SJCRH30 (cell line): Measurements from ENCODE around the gene CHGA. TPM values are rescaled to one million over a fixed set of nuclear protein-coding genes. Genes with fewer than 3 reads are reported as not detected.
A peak's percentile ranks its signal among the peaks of the same experiment; 100 is the strongest.

Experiments used
- DNase-seq, 2 experiments: peaks; one replicate each; pipeline ENCODE4 v3.0.0-alpha.2; 2015 to 2020
- H3K27ac ChIP-seq: fragments of 250-450 bp; sonication (Bioruptor Pico); 2 replicates; pipeline ENCODE4 v1.5.1; 2020; ENCODE audit warnings: mild to moderate bottlenecking, moderate library complexity
- H3K27me3 ChIP-seq: fragments of 250-450 bp; sonication (Bioruptor Pico); 2 replicates; pipeline ENCODE4 v1.5.1; 2020; ENCODE audit warnings: mild to moderate bottlenecking, moderate library complexity
- H3K36me3 ChIP-seq: fragments of 250-450 bp; sonication (Bioruptor Pico); 2 replicates; pipeline ENCODE4 v1.5.1; 2020; ENCODE audit warnings: mild to moderate bottlenecking, moderate library complexity
- H3K4me1 ChIP-seq: fragments of 250-450 bp; sonication (Bioruptor Pico); 2 replicates; pipeline ENCODE4 v1.5.1; 2020; ENCODE audit warnings: mild to moderate bottlenecking, moderate library complexity
- H3K4me3 ChIP-seq: fragments of 250-450 bp; sonication (Bioruptor Pico); 2 replicates; pipeline ENCODE4 v1.5.1; 2020; ENCODE audit warnings: mild to moderate bottlenecking, moderate library complexity
- H3K9me3 ChIP-seq: fragments of 250-450 bp; sonication (Bioruptor Pico); replicated peaks from 2 replicates; pipeline ENCODE4 v1.5.1; 2020; ENCODE audit warnings: mild to moderate bottlenecking, moderate library complexity
- total RNA-seq: library from RNA; depleted of rRNA; stranded (reverse); fragments of >200 nt; shearing (Covaris generic); gene quantifications from 2 replicates; pipeline ENCODE4 v1.2.3, GENCODE V29; 2014

CHGA gene
- total RNA-seq, 1 experiment from 2014 or later = not detected

DNA sequence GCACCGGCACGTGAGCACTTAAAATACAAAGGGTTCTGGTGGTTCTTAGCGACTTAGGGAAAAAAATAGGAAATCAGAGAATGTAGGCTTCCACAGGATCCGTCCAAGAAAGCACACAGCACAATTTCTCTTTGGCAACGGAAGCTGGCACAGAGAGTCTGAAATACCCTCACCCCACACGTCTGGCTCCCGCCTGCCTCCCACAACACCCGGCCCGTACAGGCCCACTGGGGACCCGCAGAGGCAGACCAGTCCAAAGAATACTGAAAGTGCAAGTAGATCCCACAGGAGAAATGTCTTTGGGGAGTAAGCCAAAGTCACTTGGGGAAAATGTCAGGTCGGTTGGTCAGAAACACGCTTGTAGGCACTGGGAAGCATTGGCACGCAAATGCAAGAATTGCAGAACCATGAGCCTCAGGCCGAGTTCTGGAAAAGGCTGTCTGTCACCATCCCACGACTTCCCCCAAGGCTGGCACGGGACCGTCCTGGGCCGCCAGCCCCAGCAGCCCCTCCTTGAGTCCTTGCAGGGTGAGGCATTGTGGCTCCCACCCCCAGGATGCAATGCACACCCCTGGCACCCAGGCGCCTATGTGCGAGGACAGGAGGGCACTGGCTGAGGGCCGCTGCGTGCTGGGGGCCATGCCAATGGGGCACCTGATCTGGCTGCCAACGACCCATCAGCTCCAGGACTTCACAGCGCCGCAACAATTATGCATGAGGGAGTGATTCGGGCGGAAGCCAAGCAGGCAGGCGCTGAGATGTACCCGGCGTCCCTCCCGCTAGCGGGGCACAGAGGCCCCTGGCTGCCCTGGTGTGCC, 29.7 kb downstream of the CHGA start:
- Histone ChIP-seq H3K4me1 (peaks cover 14% of the 10 kb centered on the region), H3K9me3 (no peaks in the 10 kb centered on the region), H3K4me3 (no peak overlapping the region), H3K27me3 (no peaks in the 10 kb centered on the region), H3K36me3 (peaks cover 24% of the 10 kb centered on the region), H3K27ac (no peak overlapping the region)
- no peak for DNase-seq

- peaks cover 22% of the 10 kb centered on the region for H3K4me1 ChIP-seq
- no peak for DNase-seq
- no peaks in the 10 kb centered on the region for H3K9me3 ChIP-seq
- no peak overlapping the region for H3K27ac ChIP-seq
- no peaks in the 10 kb centered on the region for H3K27me3 ChIP-seq
- H3K36me3 ChIP-seq = peaks cover 25% of the 10 kb centered on the region
- no peak overlapping the region for H3K4me3 ChIP-seq
These were observed 30.6 kb downstream of the CHGA start for GRCh38 chr14:92953526-92953925.

DNA sequence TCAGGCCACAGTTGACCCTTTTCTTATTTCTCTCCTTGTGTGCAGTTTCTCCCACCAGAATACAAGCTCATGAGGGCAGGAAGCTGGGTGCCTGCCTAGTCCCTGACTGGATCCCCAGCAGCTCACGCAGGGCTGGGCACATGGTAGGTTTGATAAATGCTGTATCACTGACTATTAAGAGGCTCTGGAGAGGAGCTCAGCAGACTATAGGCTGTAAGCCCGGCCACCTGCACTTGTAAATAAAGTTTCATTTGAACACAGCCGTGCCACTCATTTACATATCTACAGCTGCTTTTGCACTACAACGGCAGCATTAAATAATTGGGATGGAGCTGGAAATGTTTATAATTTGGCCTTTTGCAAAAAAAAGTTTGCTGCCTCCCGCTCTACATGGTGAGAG, 32.0 kb downstream of the CHGA start:
- Histone ChIP-seq H3K27ac (no peak overlapping the region), H3K4me1 (peaks cover 33% of the 10 kb centered on the region), H3K9me3 (no peaks in the 10 kb centered on the region), H3K36me3 (peaks cover 19% of the 10 kb centered on the region), H3K4me3 (no peak overlapping the region), H3K27me3 (no peaks in the 10 kb centered on the region)
- no peak for DNase-seq

DNA sequence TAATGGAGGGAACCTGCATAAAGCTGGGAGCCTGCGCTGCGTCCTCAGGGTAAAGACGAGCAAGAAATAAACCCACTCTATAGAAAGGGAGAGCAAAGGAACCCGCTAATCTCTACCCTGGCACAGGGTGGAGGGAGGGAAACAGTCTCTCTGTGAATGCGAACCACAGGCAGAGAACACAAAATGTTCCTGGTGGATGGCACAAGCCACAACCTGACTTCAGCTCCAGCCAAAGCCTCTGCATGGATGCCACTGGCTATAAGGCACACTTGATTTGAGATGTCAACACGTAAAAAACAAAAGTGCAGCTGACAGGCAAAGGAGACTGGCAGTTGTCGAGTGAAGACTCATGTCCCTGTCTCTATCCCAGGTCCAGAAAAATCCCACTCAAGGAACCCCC, 32.4 kb downstream of the CHGA start:
- Histone ChIP-seq H3K27me3 (no peaks in the 10 kb centered on the region), H3K27ac (no peak overlapping the region), H3K4me3 (no peak overlapping the region), H3K36me3 (peaks cover 19% of the 10 kb centered on the region), H3K9me3 (no peaks in the 10 kb centered on the region), H3K4me1 (peaks cover 38% of the 10 kb centered on the region)
- no peak for DNase-seq

GRCh38 chr14:92956961-92957360, 34.0 kb downstream of the CHGA start:
- Histone ChIP-seq H3K36me3 (peaks cover 11% of the 10 kb centered on the region), H3K27me3 (no peaks in the 10 kb centered on the region), H3K4me1 (peaks cover 53% of the 10 kb centered on the region), H3K4me3 (no peak overlapping the region), H3K9me3 (no peaks in the 10 kb centered on the region), H3K27ac (peak overlapping the region; percentile 24; the same call in 1 of the 2 replicates)
- DNase-seq = peak; percentile 70 to 78

- Histone ChIP-seq H3K4me1 (peaks cover 70% of the 10 kb centered on the region), H3K27me3 (no peaks in the 10 kb centered on the region), H3K36me3 (peaks cover 10% of the 10 kb centered on the region), H3K4me3 (no peak overlapping the region), H3K9me3 (no peaks in the 10 kb centered on the region), H3K27ac (peak overlapping the region; percentile 86)
- DNase-seq = no peak
These were observed 35.6 kb downstream of the CHGA start for GRCh38 chr14:92958373-92959188.

DNA sequence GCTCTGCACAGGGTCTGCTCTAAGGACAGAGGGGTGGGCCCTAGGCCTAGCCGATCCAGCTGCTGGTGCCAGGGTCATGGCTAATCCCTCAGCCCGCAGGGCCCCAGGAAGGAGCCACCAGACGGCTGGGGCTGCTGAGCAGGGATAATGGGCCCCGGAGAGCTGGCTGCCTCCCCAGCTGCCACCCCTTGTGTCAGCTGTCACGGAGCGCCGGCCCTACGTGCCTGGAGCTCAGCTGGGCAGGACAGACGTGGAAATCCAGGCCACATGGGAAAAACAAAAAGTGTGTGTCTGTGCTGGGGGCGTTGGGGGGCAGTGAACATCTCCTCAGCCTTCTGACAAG, 36.2 kb downstream of the CHGA start:
- DNase-seq = peak; percentile 96 to 97
- peaks cover 10% of the 10 kb centered on the region for H3K36me3 ChIP-seq
- peak overlapping the region; percentile 86 for H3K27ac ChIP-seq
- H3K27me3 ChIP-seq = no peaks in the 10 kb centered on the region
- H3K4me1 ChIP-seq = peaks cover 75% of the 10 kb centered on the region
- H3K4me3 ChIP-seq = no peak overlapping the region
- no peaks in the 10 kb centered on the region for H3K9me3 ChIP-seq

GRCh38 chr14:92959761-92960680, 37.1 kb downstream of the CHGA start:
- DNase-seq = no peak
- Histone ChIP-seq H3K9me3 (no peaks in the 10 kb centered on the region), H3K4me3 (no peak overlapping the region), H3K27me3 (no peaks in the 10 kb centered on the region), H3K27ac (peak overlapping the region; percentile 86), H3K36me3 (peaks cover 10% of the 10 kb centered on the region; the same call in 1 of the 2 replicates), H3K4me1 (peaks cover 84% of the 10 kb centered on the region)

GRCh38 chr14:92960706-92961566, 38.0 kb downstream of the CHGA start:
- H3K4me1 ChIP-seq = peaks cover 90% of the 10 kb centered on the region
- H3K36me3 ChIP-seq = peaks cover 11% of the 10 kb centered on the region
- no peaks in the 10 kb centered on the region for H3K9me3 ChIP-seq
- no peak overlapping the region for H3K4me3 ChIP-seq
- no peaks in the 10 kb centered on the region for H3K27me3 ChIP-seq
- peak overlapping the region; percentile 86 for H3K27ac ChIP-seq
- DNase-seq = no peak

- H3K27ac ChIP-seq = peak overlapping the region; percentile 86
- no peak for DNase-seq
These were observed 38.6 kb downstream of the CHGA start for GRCh38 chr14:92961567-92961855.

DNA sequence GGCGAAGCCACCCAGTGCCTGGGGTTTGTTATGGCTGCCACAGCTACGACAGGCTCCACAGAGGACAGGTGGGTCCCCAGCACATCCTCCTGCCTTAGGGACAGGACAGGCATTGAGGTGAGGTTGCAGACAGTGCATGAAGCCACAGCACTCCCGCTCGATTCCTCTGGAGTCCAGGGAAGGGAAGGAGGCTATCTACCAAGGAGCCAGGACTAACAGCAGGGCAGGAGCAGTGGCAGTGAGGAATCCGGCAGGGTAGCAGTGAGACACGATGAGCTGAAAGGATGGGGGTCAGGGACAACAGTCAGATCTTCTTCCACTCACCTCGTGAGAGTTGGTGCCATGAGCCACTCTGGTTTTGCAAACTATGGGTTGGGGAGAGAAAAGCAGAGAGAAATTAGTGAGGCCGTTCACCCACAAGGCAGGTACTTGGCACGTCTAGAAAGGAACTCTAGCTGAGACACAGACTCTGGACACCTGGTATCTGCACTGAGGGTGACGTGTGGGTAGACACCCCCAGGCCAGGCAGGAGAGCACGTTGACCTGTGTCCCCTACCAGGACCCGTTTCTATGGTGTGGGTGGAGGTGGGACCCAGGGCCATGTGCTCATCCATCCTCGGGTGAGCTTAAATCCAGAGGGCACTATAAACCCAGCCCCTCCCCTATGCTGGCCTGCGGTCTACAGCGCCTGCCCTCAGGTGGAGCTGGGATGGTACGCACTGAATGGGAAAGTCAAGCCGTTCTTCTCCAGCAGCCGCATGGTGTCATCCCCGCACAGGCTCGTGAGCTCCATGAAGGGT, 39.3 kb downstream of the CHGA start:
- DNase-seq = no peak
- peak overlapping the region; percentile 86 for H3K27ac ChIP-seq
- no peaks in the 10 kb centered on the region for H3K9me3 ChIP-seq
- peaks cover 12% of the 10 kb centered on the region for H3K36me3 ChIP-seq
- H3K27me3 ChIP-seq = no peaks in the 10 kb centered on the region
- H3K4me3 ChIP-seq = no peak overlapping the region
- H3K4me1 ChIP-seq = peaks cover 81% of the 10 kb centered on the region

More at GRCh38 chr14:92961567-92961855, 38.6 kb downstream of the CHGA start:
- Histone ChIP-seq H3K36me3 (peaks cover 12% of the 10 kb centered on the region), H3K4me3 (no peak overlapping the region), H3K4me1 (peaks cover 88% of the 10 kb centered on the region), H3K9me3 (no peaks in the 10 kb centered on the region), H3K27me3 (no peaks in the 10 kb centered on the region)

- peaks cover 76% of the 10 kb centered on the region for H3K4me1 ChIP-seq
- H3K4me3 ChIP-seq = no peak overlapping the region
- no peaks in the 10 kb centered on the region for H3K9me3 ChIP-seq
- no peaks in the 10 kb centered on the region for H3K27me3 ChIP-seq
- peak overlapping the region; percentile 86 for H3K27ac ChIP-seq
- DNase-seq = no peak
- H3K36me3 ChIP-seq = peaks cover 10% of the 10 kb centered on the region
These were observed 39.8 kb downstream of the CHGA start for GRCh38 chr14:92962831-92963095.

- H3K27me3 ChIP-seq = no peaks in the 10 kb centered on the region
- peaks cover 68% of the 10 kb centered on the region for H3K4me1 ChIP-seq
- H3K36me3 ChIP-seq = peaks cover 6% of the 10 kb centered on the region; the same call in 1 of the 2 replicates
- peak overlapping the region; percentile 86 for H3K27ac ChIP-seq
- DNase-seq = peak; percentile 78 to 80
- no peaks in the 10 kb centered on the region for H3K9me3 ChIP-seq
- H3K4me3 ChIP-seq = no peak overlapping the region
These were observed 40.6 kb downstream of the CHGA start for GRCh38 chr14:92963301-92964123.
